ENCODE results near the gene C2CD2.

- TF ChIP-seq POLR2AphosphoS5 (IDR thresholded peaks at IDR 0.05) (no peak), POLR2A (IDR thresholded peaks at IDR 0.05) (no peak), EP300 (IDR thresholded peaks at IDR 0.05) (no peak)
- TF ChIP-seq, protein P1, sequence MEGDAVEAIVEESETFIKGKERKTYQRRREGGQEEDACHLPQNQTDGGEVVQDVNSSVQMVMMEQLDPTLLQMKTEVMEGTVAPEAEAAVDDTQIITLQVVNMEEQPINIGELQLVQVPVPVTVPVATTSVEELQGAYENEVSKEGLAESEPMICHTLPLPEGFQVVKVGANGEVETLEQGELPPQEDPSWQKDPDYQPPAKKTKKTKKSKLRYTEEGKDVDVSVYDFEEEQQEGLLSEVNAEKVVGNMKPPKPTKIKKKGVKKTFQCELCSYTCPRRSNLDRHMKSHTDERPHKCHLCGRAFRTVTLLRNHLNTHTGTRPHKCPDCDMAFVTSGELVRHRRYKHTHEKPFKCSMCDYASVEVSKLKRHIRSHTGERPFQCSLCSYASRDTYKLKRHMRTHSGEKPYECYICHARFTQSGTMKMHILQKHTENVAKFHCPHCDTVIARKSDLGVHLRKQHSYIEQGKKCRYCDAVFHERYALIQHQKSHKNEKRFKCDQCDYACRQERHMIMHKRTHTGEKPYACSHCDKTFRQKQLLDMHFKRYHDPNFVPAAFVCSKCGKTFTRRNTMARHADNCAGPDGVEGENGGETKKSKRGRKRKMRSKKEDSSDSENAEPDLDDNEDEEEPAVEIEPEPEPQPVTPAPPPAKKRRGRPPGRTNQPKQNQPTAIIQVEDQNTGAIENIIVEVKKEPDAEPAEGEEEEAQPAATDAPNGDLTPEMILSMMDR (IDR thresholded peaks at IDR 0.05), result no peak
These were observed 84.0 kb downstream of the C2CD2 start for GRCh38 chr21:41869771-41870170.
